Pancreas (tissue), 10 donors: ENCODE results near the gene CLEC2D. TPM values are rescaled to one million over a fixed set of nuclear protein-coding genes. Genes with fewer than 3 reads are reported as not detected.
"Not testable (repeated sequence)": the region's sequence is repeated elsewhere in the genome, so short reads cannot be mapped to it uniquely, and the experiment has no call there.

Source experiments
- ATAC-seq, 4 donors: fragments of 200-7000 bp; cut with Tn5 transposase; one replicate each; pipeline versions ENCODE4 v1.8.0 to v1.9.1; 2020; ENCODE audit warnings: mild to moderate bottlenecking in 4 of 4, moderate library complexity in 4 of 4
- DNase-seq, 6 donors: peaks; one replicate each; pipeline ENCODE4 v3.0.0-alpha.2; 2020
- FAIRE-seq: peaks from 2 replicates; lab custom pipeline; 2012; peaks lifted over from hg19 to GRCh38; lab: Jason Lieb, UNC
- H3K27ac ChIP-seq, 4 donors: fragments of 200-600 bp; sonication (generic); 1 replicate in 3 of 4; 2 replicates in 1 of 4; pipeline versions ENCODE4 v1.5.0 to v1.8.0; 2020
- H3K27me3 ChIP-seq, 4 donors: fragments of 200-600 bp; one replicate each; pipeline ENCODE4 v1.8.0; 2021
- H3K36me3 ChIP-seq, 3 donors: fragments of 200-600 bp; sonication (generic) in 1 of 3; one replicate each; pipeline versions ENCODE4 v1.5.0 to v1.8.0; 2020 to 2021
- H3K4me1 ChIP-seq, 3 donors: fragments of 200-600 bp; one replicate each; pipeline ENCODE4 v1.8.0; 2021
- H3K4me3 ChIP-seq, 4 donors: fragments of 200-600 bp; sonication (generic) in 2 of 4; one replicate each; pipeline versions ENCODE4 v1.5.0 to v1.8.0; 2020 to 2021
- H3K9me3 ChIP-seq, 4 donors: fragments of 200-600 bp; one replicate each; pipeline ENCODE4 v1.8.0; 2021
- WGBS, 2 donors: extraction: QIAGEN DNeasy Blood & Tissue Kit; methylation state at CpG; one replicate each; pipeline ENCODE4 v1.1.7; 2013; 5-methylcytosine and 5-hydroxymethylcytosine counted together
- intact Hi-C, 3 donors: fragments of 100-400 bp; cut with DNase I; formaldehyde crosslinking; loops; one replicate each; pipeline versions ENCODE4 v1.11.1 to v1.14.2; 2022
- polyA plus RNA-seq, 2 donors: library from polyadenylated mRNA; stranded (reverse); fragments of 200-250 nt; gene quantifications; one replicate each; pipeline ENCODE4 v1.2.3, GENCODE V29; 2013
- total RNA-seq, 6 donors: library from RNA; stranded (reverse); fragmentation: NEBNext Ultra II Directional in 4 of 6; extraction: Animal tissue kit (Norgen Biotek cat#: 25700) in 4 of 6; gene quantifications; one replicate each; pipeline versions ENCODE4 v1.2.1 to v1.2.4, GENCODE V29; 2021 to 2023
- TF ChIP-seq, protein P1 (sequence below), 4 donors: fragments of 200-600 bp; sonication (generic) in 3 of 4; IDR thresholded peaks; one replicate each; pipeline versions ENCODE4 v1.5.0 to v1.8.0; 2021; ENCODE audit warnings: antibody characterized with exemption in 4 of 4
- donor health status: healthy with polysubstance abuse.
- donor health status: DM: no; HTN: no; CAD: no; lungs with moderate emphysema.
- donor health status: DM: no; HTN: no; CAD: no.
- donor health status: control.
- donor health status: control.
- donor health status: Bipolar disorder and iron deficiency.
- donor health status: DM: yes; HTN: yes; CAD: no.
- donor health status: DM: no; HTN: no; CAD: no.
- donor health status: DM: no; HTN: no; CAD: no.
- donor health status: DM: yes; HTN: yes; CAD: no.

Gene CLEC2D
- total and polyA plus RNA-seq, 8 donors, result 1.1 to 5.7 (median 2.8) TPM

DNA sequence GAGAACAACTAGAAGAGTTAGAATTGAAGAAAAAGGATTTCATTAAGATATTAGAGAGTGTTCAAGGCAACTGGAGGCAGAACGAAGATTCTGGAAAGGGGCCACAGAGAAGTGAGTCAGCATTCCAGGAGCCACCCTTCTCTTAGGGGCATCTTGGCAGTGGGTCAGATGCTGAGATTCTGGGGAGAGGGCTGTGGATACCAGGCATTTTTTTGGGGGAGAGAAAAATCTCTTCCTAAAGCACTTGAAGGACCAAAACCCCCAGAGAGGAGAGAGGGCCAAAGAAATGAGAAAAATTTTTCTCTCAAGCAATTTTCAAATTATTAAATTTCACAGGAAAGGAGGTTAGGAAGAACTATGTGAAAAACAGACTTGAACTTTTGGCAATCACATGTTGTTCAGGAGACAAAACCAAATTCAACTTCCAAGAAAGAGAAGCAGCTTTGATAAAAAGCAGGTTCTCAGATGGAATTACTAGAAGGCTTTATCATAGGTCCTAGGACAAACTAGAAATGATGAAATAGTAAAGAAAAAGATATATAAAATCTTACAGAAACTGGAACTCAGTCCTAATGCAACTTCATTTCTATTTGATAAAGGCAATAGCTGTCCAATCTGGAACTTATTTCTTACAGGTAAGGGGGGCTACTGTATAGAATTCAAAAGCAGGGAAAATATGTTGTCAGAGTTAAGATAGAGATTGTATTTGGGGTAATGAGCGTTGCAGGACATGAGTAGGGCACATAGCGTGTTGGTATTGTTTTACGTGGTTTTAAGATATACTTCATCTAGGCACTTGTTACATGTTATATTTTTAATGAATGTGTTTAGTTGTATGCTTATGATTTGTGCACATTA, 1.1 kb upstream of the CLEC2D start:
- no peaks in the 10 kb centered on the region for H3K36me3 ChIP-seq
- H3K27me3 ChIP-seq, result no peaks in the 10 kb centered on the region
- H3K4me3 ChIP-seq, result no peak overlapping the region
- ATAC-seq (no peak), DNase-seq (no peak), FAIRE-seq (no peak)
- H3K27ac ChIP-seq, result no peak overlapping the region
- TF ChIP-seq, protein P1, sequence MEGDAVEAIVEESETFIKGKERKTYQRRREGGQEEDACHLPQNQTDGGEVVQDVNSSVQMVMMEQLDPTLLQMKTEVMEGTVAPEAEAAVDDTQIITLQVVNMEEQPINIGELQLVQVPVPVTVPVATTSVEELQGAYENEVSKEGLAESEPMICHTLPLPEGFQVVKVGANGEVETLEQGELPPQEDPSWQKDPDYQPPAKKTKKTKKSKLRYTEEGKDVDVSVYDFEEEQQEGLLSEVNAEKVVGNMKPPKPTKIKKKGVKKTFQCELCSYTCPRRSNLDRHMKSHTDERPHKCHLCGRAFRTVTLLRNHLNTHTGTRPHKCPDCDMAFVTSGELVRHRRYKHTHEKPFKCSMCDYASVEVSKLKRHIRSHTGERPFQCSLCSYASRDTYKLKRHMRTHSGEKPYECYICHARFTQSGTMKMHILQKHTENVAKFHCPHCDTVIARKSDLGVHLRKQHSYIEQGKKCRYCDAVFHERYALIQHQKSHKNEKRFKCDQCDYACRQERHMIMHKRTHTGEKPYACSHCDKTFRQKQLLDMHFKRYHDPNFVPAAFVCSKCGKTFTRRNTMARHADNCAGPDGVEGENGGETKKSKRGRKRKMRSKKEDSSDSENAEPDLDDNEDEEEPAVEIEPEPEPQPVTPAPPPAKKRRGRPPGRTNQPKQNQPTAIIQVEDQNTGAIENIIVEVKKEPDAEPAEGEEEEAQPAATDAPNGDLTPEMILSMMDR (IDR thresholded peaks at IDR 0.05), result no peak
- H3K9me3 ChIP-seq, result no peaks in the 10 kb centered on the region
- WGBS, 2 donors, result 85 to 91% methylated on average over 4 of the region's 4 CpGs
- no peaks in the 10 kb centered on the region for H3K4me1 ChIP-seq
- intact Hi-C loops, result no loop called here

DNA sequence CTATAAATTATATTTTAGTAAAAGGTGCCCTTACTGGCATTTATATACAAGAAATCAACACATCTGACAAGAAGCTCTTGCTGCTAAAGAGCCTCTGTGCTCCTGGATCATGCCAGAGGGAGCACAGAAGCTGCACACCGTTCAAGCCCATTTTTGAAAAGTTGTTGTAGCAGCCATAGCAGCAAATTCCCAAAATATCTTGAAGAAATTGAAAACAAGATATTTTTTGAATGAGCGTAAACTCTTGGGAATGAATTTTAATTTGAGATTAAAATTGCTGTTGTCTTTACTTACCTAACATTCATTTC, 540 bp upstream of the CLEC2D start:
- Histone ChIP-seq H3K9me3 (no peaks in the 10 kb centered on the region), H3K4me1 (no peaks in the 10 kb centered on the region), H3K4me3 (no peak overlapping the region), H3K36me3 (no peaks in the 10 kb centered on the region), H3K27me3 (no peaks in the 10 kb centered on the region), H3K27ac (no peak overlapping the region)
- DNase-seq, result no peak
- intact Hi-C loops, result no loop called here
- no peak for FAIRE-seq
- 92 to 95% methylated on average over 2 of the region's 2 CpGs for WGBS, 2 donors
- no peak for ATAC-seq
- TF ChIP-seq, protein P1 (IDR thresholded peaks at IDR 0.05), result no peak

DNA sequence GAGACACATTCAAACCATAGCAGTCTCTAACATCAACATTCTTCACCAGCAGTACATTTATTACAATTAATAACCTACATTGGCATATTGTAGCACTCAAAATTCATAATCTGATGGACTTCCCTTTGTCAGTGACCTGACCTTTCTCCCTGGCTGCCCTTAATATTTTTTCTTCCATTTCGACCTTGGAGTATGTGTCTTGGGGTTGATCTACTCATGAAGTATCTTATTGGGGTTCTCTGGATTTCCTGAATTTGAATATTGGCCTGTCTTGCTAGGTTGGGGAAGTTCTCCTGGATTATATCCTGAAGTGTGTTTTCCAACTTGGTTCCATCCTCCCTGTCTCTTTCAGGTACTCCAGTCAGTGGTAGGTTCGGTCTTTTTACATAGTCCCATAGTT, 2.8 kb downstream of the CLEC2D start:
- 74 to 91% methylated on average over 2 of the region's 2 CpGs for WGBS, 2 donors
- H3K4me3 ChIP-seq, ATAC-seq, H3K4me1 ChIP-seq, DNase-seq, FAIRE-seq, H3K27me3 ChIP-seq, H3K27ac ChIP-seq, H3K36me3 ChIP-seq, intact Hi-C loops, H3K9me3 ChIP-seq: not testable (repeated sequence)

DNA sequence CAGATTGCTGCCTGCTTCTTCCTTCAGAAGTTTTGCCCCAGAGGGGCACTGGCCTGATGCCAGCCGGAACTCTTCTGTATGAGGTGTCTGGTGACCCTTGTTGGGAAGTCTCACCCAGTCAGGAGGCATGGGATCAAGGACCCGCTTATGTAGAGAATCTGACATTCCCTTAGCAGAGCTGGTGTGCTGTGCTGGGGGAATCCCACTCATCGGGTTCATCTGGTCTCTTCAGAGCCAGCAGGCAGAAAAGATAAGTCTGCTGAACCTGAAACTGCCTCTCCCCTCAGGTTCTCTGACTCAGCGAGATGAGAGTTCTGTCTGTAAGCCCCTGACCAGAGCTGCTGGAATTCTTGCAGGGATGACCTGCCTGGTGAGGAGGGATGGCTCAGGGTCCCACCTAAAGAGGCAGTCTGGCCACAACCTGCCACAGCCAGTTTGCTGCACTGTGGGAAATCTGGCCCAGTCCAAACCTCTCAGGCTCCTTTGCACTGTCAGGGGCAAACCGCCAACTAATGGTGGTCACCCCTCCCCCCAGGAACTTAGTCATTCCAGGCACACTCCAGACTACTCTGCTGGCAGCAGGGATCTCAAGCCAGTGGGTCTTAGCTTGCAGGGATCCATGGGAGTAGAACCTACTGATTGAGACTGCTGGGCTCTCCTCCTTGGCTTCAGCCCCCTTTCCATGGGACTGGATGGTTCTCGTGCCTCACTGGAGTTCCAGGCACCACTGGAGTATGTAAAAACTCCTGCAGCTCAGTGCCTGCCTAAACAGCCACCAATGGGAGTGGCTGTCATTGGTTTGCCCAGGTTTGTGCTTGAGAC, 4.1 kb downstream of the CLEC2D start:
- Histone ChIP-seq H3K27ac (no peak overlapping the region), H3K36me3 (no peaks in the 10 kb centered on the region), H3K4me3 (no peak overlapping the region), H3K27me3 (no peaks in the 10 kb centered on the region), H3K4me1 (no peaks in the 10 kb centered on the region), H3K9me3 (no peaks in the 10 kb centered on the region)
- intact Hi-C loops, result no loop called here
- 71 to 77% methylated on average over 6 of the region's 6 CpGs for WGBS, 2 donors
- DNase-seq, result peak in 2 of 6 donors; percentile 22 to 23
- peak in 3 of 4 donors; percentile 21 to 77 (median 72) for ATAC-seq
- TF ChIP-seq, protein P1 (IDR thresholded peaks at IDR 0.05), result no peak
- no peak for FAIRE-seq

DNA sequence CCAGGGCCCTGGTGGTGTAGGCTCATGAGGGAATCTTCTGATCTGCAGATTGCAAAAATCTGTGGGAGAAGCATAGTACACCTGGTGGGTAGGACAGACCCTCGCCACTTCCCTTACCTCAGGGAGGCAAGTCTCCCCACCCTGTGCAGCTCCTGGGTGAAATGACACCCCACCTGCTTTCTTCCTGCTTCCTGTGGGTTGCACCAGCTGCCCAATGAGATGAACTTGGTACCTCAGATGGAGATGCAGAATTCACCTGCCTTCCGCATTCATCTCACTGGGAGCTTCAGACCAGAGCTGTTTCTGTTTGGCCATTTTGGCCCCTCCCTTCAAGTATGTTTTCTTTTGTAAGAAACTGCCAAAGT, 4.7 kb downstream of the CLEC2D start:
- TF ChIP-seq, protein P1 (IDR thresholded peaks at IDR 0.05), result no peak
- no peak overlapping the region for H3K4me3 ChIP-seq
- no peaks in the 10 kb centered on the region for H3K36me3 ChIP-seq
- no peaks in the 10 kb centered on the region for H3K4me1 ChIP-seq
- intact Hi-C loops, result no loop called here
- no peak for FAIRE-seq
- H3K27ac ChIP-seq, result no peak overlapping the region
- no peaks in the 10 kb centered on the region for H3K9me3 ChIP-seq
- no peaks in the 10 kb centered on the region for H3K27me3 ChIP-seq
- no peak for DNase-seq
- ATAC-seq, result no peak
- 95 to 98% methylated on average over 2 of the region's 2 CpGs for WGBS, 2 donors

DNA sequence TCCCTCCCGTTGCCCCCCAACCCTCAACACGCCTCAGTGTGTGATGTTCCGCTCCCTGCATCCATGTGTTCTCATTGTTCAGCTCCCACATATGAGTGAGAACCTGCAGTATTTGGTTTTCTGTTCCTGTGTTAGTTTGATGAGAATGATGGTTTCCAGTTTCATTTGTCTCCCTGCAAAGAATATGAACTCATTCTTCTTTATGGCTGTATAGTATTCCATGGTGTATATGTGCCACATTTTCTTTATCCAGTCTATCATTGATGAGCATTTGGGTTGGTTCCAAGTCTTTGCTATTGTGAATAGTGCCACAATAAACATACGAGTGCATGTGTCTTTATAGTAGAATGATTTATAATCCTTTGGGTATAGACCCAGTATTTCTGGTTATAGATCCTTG, 13.0 kb downstream of the CLEC2D start:
- H3K27ac ChIP-seq, H3K4me1 ChIP-seq, H3K4me3 ChIP-seq, FAIRE-seq, H3K27me3 ChIP-seq, H3K36me3 ChIP-seq, DNase-seq, ATAC-seq, H3K9me3 ChIP-seq, intact Hi-C loops: not testable (repeated sequence)
- WGBS, 2 donors, result 92 to 95% methylated on average over 4 of the region's 4 CpGs

DNA sequence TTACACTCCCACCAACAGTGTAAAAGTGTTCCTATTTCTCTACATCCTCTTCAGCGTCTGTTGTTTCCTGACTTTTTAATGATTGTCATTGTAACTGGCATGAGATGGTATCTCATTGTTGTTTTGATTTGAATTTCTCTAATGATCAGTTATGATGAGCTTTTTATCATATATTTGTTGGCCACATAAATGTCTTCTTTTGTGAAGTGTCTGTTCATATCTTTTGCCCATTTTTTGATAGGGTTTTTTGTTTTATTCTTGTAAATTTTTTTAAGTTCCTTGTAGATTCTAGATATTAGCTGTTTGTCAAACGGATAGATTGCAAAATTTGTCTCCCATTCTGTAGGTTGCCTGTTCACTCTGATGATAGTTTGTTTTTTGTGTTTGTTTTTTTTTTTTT, 13.4 kb downstream of the CLEC2D start:
- WGBS, 2 donors, result 89 to 94% methylated on average over 2 of the region's 2 CpGs
- ATAC-seq, H3K36me3 ChIP-seq, H3K27ac ChIP-seq, FAIRE-seq, H3K9me3 ChIP-seq, H3K4me1 ChIP-seq, intact Hi-C loops, H3K4me3 ChIP-seq, DNase-seq, H3K27me3 ChIP-seq: not testable (repeated sequence)

DNA sequence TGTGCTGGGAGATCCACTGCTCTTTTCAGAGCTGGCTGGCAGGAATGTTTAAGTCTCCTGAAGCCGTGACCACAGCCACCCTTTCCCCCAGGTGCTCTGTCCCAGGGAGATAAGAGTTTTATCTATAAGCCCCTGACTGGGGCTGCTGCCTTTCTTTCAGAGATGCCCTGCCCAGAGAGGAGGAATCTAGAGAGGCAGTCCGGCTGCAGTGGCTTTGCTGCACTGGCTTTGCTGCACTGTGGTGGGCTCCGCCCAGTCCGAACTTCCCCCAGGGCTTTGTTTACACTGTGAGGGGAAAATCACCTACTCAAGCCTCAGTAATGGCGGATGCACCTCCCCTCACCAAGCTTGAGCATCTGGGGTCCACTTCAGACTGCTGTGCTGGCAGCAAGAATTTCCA, 15.9 kb downstream of the CLEC2D start:
- H3K27me3 ChIP-seq, H3K4me3 ChIP-seq, FAIRE-seq, H3K36me3 ChIP-seq, intact Hi-C loops, H3K4me1 ChIP-seq, H3K9me3 ChIP-seq, DNase-seq, ATAC-seq, H3K27ac ChIP-seq: not testable (repeated sequence)
- WGBS, 2 donors, result 88 to 90% methylated on average over 5 of the region's 5 CpGs
